HepG2 (cell line): ENCODE measurements around the gene MC1R. TPM values are rescaled to one million over a fixed set of nuclear protein-coding genes. Genes with fewer than 3 reads are reported as not detected.

ENCODE experiments used
- ARID2 ChIP-seq: sonication (generic); formaldehyde crosslinking; IDR thresholded peaks from 2 replicates; pipeline ENCODE4 v1.8.1; 2022; ENCODE audit warnings: mild to moderate bottlenecking, missing genetic modification reagents, borderline replicate concordance
- DMAP1 ChIP-seq: IDR thresholded peaks from 2 replicates; pipeline ENCODE4 v1.6.1; 2016
- GTF2F1 ChIP-seq: fragments of 150-350 bp; IDR thresholded peaks from 2 replicates; pipeline ENCODE4 v1.6.1; 2014; ENCODE audit warnings: low read length
- KDM2A ChIP-seq: sonication (generic); formaldehyde crosslinking; IDR thresholded peaks from 2 replicates; pipeline ENCODE4 v1.4.0; 2020; ENCODE audit warnings: low read depth, missing genetic modification reagents, borderline replicate concordance
- MIER2 ChIP-seq: IDR thresholded peaks from 2 replicates; pipeline ENCODE4 v1.6.1; 2016; ENCODE audit warnings: missing biosample characterization, missing genetic modification reagents
- MLLT10 ChIP-seq: sonication (generic); formaldehyde crosslinking; IDR thresholded peaks from 2 replicates; pipeline ENCODE4 v1.4.0; 2020; ENCODE audit warnings: missing genetic modification reagents
- MLX ChIP-seq: IDR thresholded peaks from 2 replicates; pipeline ENCODE4 v1.6.1; 2016
- PHF8 ChIP-seq: sonication (generic); formaldehyde crosslinking; IDR thresholded peaks from 2 replicates; pipeline ENCODE4 v1.5.0; 2020; ENCODE audit warnings: missing genetic modification reagents
- ZFP36 ChIP-seq: fragments of 150-350 bp; IDR thresholded peaks from 2 replicates; pipeline ENCODE4 v1.6.1; 2018; ENCODE audit warnings: borderline replicate concordance, low read length, low read depth; ENCODE audit not compliant: partially characterized antibody
- ZNF530 ChIP-seq: sonication (generic); formaldehyde crosslinking; IDR thresholded peaks from 2 replicates; pipeline ENCODE4 v1.5.0; 2020; ENCODE audit warnings: low read depth, mild to moderate bottlenecking, missing genetic modification reagents
- ZNF850 ChIP-seq: sonication (generic); formaldehyde crosslinking; conservative IDR thresholded peaks from 2 replicates; pipeline ENCODE4 v1.9.0; 2021; ENCODE audit warnings: mild to moderate bottlenecking, missing genetic modification reagents
- ZSCAN5A ChIP-seq: sonication (generic); formaldehyde crosslinking; IDR thresholded peaks from 2 replicates; pipeline ENCODE4 v1.8.0; 2022; ENCODE audit warnings: mild to moderate bottlenecking, missing genetic modification reagents, borderline replicate concordance
- polyA plus RNA-seq, 8 experiments: library from polyadenylated mRNA; depleted of rRNA in 3 of 8; stranded (reverse) in 7 of 8; unstranded in 1 of 8; fragments of >200 nt; fragmentation: Illumina TruSeq in 4 of 8; extraction: Trizol in 4 of 8; gene quantifications; 2 replicates each; pipeline versions ENCODE4 v1.2.1 to v1.2.3, GENCODE V29; 2011 to 2016; ENCODE audit warnings: low read depth in 4 of 8, missing spikeins in 1 of 8, mixed read lengths in 1 of 8; ENCODE audit not compliant: insufficient read depth in 1 of 8
- total RNA-seq, 5 experiments: library from RNA; depleted of rRNA; stranded (reverse); fragments of >200 nt; fragmentation: Illumina TruSeq; extraction: Trizol; gene quantifications; 2 replicates each; pipeline ENCODE4 v1.2.3, GENCODE V29; 2016; ENCODE audit warnings: low read depth in 1 of 5
- TF ChIP-seq, protein P1 (sequence below), 2 experiments: sonication (generic) in 1 of 2; formaldehyde crosslinking in 1 of 2; IDR thresholded peaks; 2 replicates each; pipeline versions ENCODE4 v1.5.1 to v1.6.1; 2011 to 2020; ENCODE audit warnings: borderline replicate concordance in 1 of 2, low read depth in 1 of 2, low read length in 1 of 2, mild to moderate bottlenecking in 1 of 2, missing genetic modification reagents in 1 of 2, moderate library complexity in 1 of 2
- TF ChIP-seq, protein P2 (sequence below), 2 experiments: fragments of 450-650 bp in 1 of 2; sonication (generic) in 1 of 2; formaldehyde crosslinking in 1 of 2; IDR thresholded peaks; 2 replicates each; pipeline versions ENCODE4 v1.6.1 to v1.8.0; 2016 to 2022; ENCODE audit warnings: antibody characterized with exemption in 1 of 2, mild to moderate bottlenecking in 1 of 2, missing genetic modification reagents in 1 of 2

The MC1R gene
- total and polyA plus RNA-seq, 2 of the 13 experiments (the other 11 are each of a cell fraction or from before 2014, with no cell fraction given): 9.1 to 14.8 TPM

DNA sequence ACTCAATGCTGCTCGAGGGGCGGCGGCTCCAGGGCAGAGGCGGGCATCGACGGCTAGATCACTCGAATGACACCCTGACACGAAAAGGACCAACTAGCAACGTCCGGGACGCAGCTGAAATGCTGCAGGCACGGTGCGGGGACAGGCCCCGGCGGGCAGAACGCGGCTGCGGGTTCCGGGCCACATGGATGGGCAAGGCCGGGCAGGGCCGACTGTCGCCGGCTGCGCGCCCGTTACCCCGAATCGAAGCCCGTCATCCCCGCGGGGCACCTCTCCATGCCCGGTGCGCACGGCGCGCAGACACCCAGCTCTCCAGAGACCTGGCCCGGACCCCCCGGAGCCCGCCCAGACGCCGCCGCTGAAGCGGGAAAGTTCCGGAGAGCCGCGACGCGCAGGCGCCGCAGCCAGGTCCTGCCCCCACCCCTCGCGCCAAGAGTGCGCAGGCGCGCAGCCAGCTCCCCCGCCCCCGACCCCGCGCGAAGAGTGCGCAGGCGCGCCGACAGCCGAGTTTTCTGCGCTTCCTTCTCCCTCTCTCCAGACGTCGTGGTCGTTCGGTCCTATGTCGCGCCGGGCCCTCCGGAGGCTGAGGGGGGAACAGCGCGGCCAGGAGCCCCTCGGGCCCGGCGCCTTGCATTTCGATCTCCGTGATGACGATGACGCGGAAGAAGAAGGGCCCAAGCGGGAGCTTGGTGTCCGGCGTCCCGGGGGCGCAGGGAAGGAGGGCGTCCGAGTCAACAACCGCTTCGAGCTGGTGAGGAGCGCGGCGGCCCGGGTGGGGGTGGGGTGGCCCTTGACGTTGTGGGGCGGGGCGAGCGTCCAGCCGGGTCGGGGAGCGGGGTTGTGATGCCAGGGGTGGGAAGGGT lies 45.3 kb upstream of the MC1R start, which contains the start of gene TCF25 (continued):
- peak; percentile 61; the same call in 1 of the 2 replicates for TF ChIP-seq ZSCAN5A
- peak; percentile 85 for TF ChIP-seq DMAP1 (CRISPR knock-in tag)
- peak; percentile 1; the same call in 1 of the 2 replicates for TF ChIP-seq MIER2 (CRISPR knock-in tag)
- TF ChIP-seq, protein P1, sequence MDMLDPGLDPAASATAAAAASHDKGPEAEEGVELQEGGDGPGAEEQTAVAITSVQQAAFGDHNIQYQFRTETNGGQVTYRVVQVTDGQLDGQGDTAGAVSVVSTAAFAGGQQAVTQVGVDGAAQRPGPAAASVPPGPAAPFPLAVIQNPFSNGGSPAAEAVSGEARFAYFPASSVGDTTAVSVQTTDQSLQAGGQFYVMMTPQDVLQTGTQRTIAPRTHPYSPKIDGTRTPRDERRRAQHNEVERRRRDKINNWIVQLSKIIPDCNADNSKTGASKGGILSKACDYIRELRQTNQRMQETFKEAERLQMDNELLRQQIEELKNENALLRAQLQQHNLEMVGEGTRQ (IDR thresholded peaks at IDR 0.05; ENCODE audit: low read depth, low read length): no peak
- TF ChIP-seq, protein P1 (CRISPR knock-in tag; IDR thresholded peaks at IDR 0.05; ENCODE audit: borderline replicate concordance): peak; percentile 54; the same call in 1 of the 2 replicates
- TF ChIP-seq ZNF530 (CRISPR knock-in tag): no peak
- 0 out of 2 replicates have a peak, but pooled peaks have one; percentile 31 for TF ChIP-seq GTF2F1
- peak; percentile 92 for TF ChIP-seq PHF8 (CRISPR knock-in tag)
- no peak for TF ChIP-seq ZNF850 (CRISPR knock-in tag)
- TF ChIP-seq ZFP36: no peak
- no peak for TF ChIP-seq MLLT10 (CRISPR knock-in tag)
- TF ChIP-seq MLX (CRISPR knock-in tag): no peak
- TF ChIP-seq, protein P2, sequence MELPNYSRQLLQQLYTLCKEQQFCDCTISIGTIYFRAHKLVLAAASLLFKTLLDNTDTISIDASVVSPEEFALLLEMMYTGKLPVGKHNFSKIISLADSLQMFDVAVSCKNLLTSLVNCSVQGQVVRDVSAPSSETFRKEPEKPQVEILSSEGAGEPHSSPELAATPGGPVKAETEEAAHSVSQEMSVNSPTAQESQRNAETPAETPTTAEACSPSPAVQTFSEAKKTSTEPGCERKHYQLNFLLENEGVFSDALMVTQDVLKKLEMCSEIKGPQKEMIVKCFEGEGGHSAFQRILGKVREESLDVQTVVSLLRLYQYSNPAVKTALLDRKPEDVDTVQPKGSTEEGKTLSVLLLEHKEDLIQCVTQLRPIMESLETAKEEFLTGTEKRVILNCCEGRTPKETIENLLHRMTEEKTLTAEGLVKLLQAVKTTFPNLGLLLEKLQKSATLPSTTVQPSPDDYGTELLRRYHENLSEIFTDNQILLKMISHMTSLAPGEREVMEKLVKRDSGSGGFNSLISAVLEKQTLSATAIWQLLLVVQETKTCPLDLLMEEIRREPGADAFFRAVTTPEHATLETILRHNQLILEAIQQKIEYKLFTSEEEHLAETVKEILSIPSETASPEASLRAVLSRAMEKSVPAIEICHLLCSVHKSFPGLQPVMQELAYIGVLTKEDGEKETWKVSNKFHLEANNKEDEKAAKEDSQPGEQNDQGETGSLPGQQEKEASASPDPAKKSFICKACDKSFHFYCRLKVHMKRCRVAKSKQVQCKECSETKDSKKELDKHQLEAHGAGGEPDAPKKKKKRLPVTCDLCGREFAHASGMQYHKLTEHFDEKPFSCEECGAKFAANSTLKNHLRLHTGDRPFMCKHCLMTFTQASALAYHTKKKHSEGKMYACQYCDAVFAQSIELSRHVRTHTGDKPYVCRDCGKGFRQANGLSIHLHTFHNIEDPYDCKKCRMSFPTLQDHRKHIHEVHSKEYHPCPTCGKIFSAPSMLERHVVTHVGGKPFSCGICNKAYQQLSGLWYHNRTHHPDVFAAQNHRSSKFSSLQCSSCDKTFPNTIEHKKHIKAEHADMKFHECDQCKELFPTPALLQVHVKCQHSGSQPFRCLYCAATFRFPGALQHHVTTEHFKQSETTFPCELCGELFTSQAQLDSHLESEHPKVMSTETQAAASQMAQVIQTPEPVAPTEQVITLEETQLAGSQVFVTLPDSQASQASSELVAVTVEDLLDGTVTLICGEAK (IDR thresholded peaks at IDR 0.05): no peak
- TF ChIP-seq, protein P2 (CRISPR knock-in tag; IDR thresholded peaks at IDR 0.05): peak; percentile 92
- peak; percentile 94 for TF ChIP-seq KDM2A (CRISPR knock-in tag)
- peak; percentile 87 for TF ChIP-seq ARID2 (CRISPR knock-in tag)
